ENCODE measurements around the gene OLFM1. TPM values are rescaled to one million over a fixed set of nuclear protein-coding genes. Genes with fewer than 3 reads are reported as not detected.

The OLFM1 gene
- total RNA-seq, 1 experiment from 2014 or later: 3.5 TPM

GRCh38 chr9:135107581-135108235 lies 20.2 kb downstream of the OLFM1 start:
- DNase-seq (ENCODE audit: low read depth, low spot score) (no peak), ATAC-seq (no peak)
- Histone ChIP-seq H3K27ac (ENCODE audit: low read depth, low read length) (no peak overlapping the region), H3K36me3 (ENCODE audit: control insufficient read depth in 1 of 2, insufficient read depth in 2 of 2, low read length in 2 of 2) (no peaks in the 10 kb centered on the region), H2AFZ (ENCODE audit: low read depth, low read length, poor library complexity, severe bottlenecking) (no peak overlapping the region), H3K27me3 (ENCODE audit: insufficient read depth, low read length) (peaks cover 13% of the 10 kb centered on the region; the same call in 1 of the 2 replicates), H3K4me2 (ENCODE audit: low read length) (no peak overlapping the region), H3K4me3 (replicated peaks in 1 of 2; ENCODE audit: low read depth in 1 of 2, low read length in 2 of 2) (no peak overlapping the region), H3K79me2 (ENCODE audit: insufficient read depth, low read length) (no peaks in the 10 kb centered on the region), H4K20me1 (ENCODE audit: insufficient read depth) (no peaks in the 10 kb centered on the region), H3K9me2 (ENCODE audit: insufficient read depth) (no peaks in the 10 kb centered on the region), H3K9ac (ENCODE audit: low read length) (no peak overlapping the region), H3K9me3 (ENCODE audit: control insufficient read depth in 1 of 2, insufficient read depth in 1 of 2, low read depth in 1 of 2, low read length in 2 of 2) (no peaks in the 10 kb centered on the region), H3K4me1 (ENCODE audit: control insufficient read depth in 1 of 2, insufficient read depth in 2 of 2, low read length in 2 of 2) (no peaks in the 10 kb centered on the region)
- POLR2A ChIA-PET: no interaction called here
- RAD21 ChIA-PET (ENCODE audit: low non-redundant PET in 1 of 2, low total read pairs in 2 of 2, uncharacterized antibody in 2 of 2, unreplicated experiment in 2 of 2): no interaction called here
- intact Hi-C loops (cut with micrococcal nuclease): no loop called here
- CTCF ChIA-PET: no interaction called here
- no peak for TF ChIP-seq EZH2 (IDR thresholded peaks at IDR 0.05)
- no peak for TF ChIP-seq SIN3A (IDR thresholded peaks at IDR 0.05; ENCODE audit: low read depth)
- TF ChIP-seq RAD21 (IDR thresholded peaks at IDR 0.05; ENCODE audit: low read depth): no peak
- TF ChIP-seq SRF (IDR thresholded peaks at IDR 0.05; ENCODE audit: low read depth): no peak
- TF ChIP-seq CBX3 (IDR thresholded peaks at IDR 0.05; ENCODE audit: low read depth): no peak
- no peak for TF ChIP-seq SP1 (IDR thresholded peaks at IDR 0.05; ENCODE audit: low read depth)
- TF ChIP-seq CEBPB (IDR thresholded peaks at IDR 0.05; ENCODE audit: low read depth): no peak
- no peak for TF ChIP-seq JUND (IDR thresholded peaks at IDR 0.05)
- TF ChIP-seq, protein P1, sequence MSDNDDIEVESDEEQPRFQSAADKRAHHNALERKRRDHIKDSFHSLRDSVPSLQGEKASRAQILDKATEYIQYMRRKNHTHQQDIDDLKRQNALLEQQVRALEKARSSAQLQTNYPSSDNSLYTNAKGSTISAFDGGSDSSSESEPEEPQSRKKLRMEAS (IDR thresholded peaks at IDR 0.05): no peak
- no peak for TF ChIP-seq ZNF274 (IDR thresholded peaks at IDR 0.05; ENCODE audit: low read depth, low read length)
- TF ChIP-seq, protein P2, sequence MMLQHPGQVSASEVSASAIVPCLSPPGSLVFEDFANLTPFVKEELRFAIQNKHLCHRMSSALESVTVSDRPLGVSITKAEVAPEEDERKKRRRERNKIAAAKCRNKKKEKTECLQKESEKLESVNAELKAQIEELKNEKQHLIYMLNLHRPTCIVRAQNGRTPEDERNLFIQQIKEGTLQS (IDR thresholded peaks at IDR 0.05): no peak
- no peak for TF ChIP-seq TCF7L2 (IDR thresholded peaks at IDR 0.05; ENCODE audit: borderline replicate concordance, extremely low read depth, insufficient read depth, insufficient read length)
- no peak for TF ChIP-seq POLR2A (IDR thresholded peaks at IDR 0.05; ENCODE audit: borderline replicate concordance, extremely low read depth, insufficient read depth, insufficient read length)
- no TSS peak for BruUV-seq (replicated peaks)
